HEK293T (cell line): Measurements from ENCODE around the gene CRAT.

Source experiments
- ARNT ChIP-seq: fragments of 450-650 bp; IDR thresholded peaks from 2 replicates; pipeline ENCODE4 v1.6.1; 2017; ENCODE audit warnings: mild to moderate bottlenecking
- BHLHE40 ChIP-seq: fragments of 450-650 bp; IDR thresholded peaks from 2 replicates; pipeline ENCODE4 v1.6.1; 2016; ENCODE audit warnings: mild to moderate bottlenecking, moderate library complexity, borderline replicate concordance
- ELF4 ChIP-seq: fragments of 450-650 bp; IDR thresholded peaks from 2 replicates; pipeline ENCODE4 v1.6.1; 2017; ENCODE audit warnings: antibody characterized with exemption
- FOXA1 ChIP-seq: fragments of 450-650 bp; IDR thresholded peaks from 2 replicates; pipeline ENCODE4 v1.6.1; 2016; ENCODE audit warnings: mild to moderate bottlenecking
- FOXK2 ChIP-seq: fragments of 450-650 bp; IDR thresholded peaks from 2 replicates; pipeline ENCODE4 v1.6.1; 2016; ENCODE audit warnings: mild to moderate bottlenecking
- FOXM1 ChIP-seq: fragments of 450-650 bp; IDR thresholded peaks from 2 replicates; pipeline ENCODE4 v1.6.1; 2017; ENCODE audit warnings: mild to moderate bottlenecking, borderline replicate concordance
- HDGF ChIP-seq: fragments of 450-650 bp; IDR thresholded peaks from 2 replicates; pipeline ENCODE4 v1.6.1; 2017; ENCODE audit warnings: antibody characterized with exemption, borderline replicate concordance
- NFRKB ChIP-seq: fragments of 450-650 bp; IDR thresholded peaks from 2 replicates; pipeline ENCODE4 v1.6.1; 2016; ENCODE audit warnings: mild to moderate bottlenecking, moderate library complexity
- SP1 ChIP-seq: fragments of 450-650 bp; IDR thresholded peaks from 2 replicates; pipeline ENCODE4 v1.6.1; 2017
- SUZ12 ChIP-seq: fragments of 450-650 bp; IDR thresholded peaks from 2 replicates; pipeline ENCODE4 v1.6.1; 2016; ENCODE audit warnings: mild to moderate bottlenecking
- TARDBP ChIP-seq: fragments of 450-650 bp; IDR thresholded peaks from 2 replicates; pipeline ENCODE4 v1.6.1; 2016
- ZNF384 ChIP-seq: fragments of 450-650 bp; IDR thresholded peaks from 2 replicates; pipeline ENCODE4 v1.6.1; 2016

DNA sequence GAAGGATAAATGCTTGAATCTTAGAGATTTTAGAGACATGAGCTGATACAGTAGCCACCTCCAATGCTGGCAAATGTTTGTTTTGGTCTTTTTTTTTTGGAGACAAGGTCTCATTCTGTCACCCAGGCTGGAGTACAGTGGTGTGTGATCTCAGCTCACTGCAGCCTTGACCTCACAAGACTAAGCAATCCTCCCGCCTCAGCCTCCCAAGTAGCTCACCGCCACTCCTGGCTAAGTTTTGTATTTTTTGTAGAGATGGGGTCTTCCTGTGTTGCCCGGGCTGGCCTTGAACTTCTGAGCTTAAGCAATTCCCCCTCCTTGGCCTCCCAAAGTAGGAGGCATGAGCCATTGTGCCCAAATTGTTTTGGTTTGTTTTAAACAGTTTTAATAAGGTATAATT, 36.5 kb downstream of the CRAT start:
- TF ChIP-seq BHLHE40 (no peak), SP1 (no peak), NFRKB (no peak), ZNF384 (no peak), FOXK2 (no peak), FOXM1 (no peak), ELF4 (no peak), ARNT (no peak), SUZ12 (no peak), FOXA1 (no peak), HDGF (no peak), TARDBP (no peak)
